ENCODE data around the gene CMSS1.

Gene CMSS1

GRCh38 chr3:99856437-99857220 lies 39.0 kb downstream of the CMSS1 start:
- no peak for DNase-seq

DNA sequence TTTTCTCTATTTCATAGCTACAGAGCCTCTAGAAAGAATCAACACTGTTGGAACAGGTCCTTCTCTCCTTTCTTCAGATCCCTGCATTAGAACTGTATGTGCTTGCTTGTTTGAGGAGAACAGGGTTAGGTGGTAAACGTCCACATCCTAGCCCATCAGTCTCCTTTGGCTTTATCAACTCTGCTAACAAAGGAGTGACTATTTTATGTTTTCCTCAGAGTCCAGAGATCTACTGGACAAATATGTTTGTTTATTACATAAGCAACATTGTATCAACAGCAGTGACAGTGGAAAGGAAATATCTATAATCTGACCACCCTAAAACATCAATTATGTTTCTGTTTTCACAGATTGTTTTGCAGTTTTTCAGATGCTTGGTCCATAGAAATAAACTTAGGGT lies 39.6 kb downstream of the CMSS1 start:
- no peak for DNase-seq

DNA sequence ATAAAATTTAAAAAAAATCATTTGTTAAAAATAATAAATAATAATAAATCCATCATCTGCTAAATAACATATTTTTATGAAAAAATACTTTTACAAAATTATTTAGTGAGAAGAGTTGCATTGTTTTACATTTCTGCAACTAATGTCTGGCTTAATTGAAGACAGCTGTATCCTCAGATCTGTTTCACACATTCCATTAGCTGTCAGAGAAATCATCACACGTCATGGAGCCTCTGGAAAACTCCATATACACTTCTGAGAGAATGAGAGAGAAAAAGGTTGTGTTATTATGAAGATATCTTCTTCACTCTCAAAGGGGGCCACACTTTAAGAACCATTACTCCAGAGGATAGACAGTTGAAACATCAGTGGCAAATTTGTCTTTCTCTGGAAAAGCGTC lies 40.8 kb downstream of the CMSS1 start:
- DNase-seq, result no peak

DNA sequence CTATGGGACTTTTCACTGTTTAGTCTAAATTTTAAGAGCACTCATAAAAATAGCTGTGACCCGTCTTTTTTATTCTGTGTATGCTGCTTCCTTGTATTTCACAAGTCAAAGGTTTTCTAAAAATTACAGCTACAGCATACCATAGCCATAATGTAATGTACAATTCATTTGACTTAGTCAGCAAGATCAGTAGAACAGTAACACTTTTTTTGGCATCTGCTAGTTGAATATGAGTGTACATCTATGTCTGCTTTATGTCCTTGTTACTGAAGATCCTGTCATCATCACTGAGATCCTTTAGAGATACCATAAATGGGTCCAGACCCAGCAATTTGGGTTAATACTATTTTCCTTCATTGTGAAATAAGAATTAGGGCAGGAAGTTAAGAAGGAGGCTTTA lies 42.2 kb downstream of the CMSS1 start:
- no peak for DNase-seq

GRCh38 chr3:99861216-99861615 lies 43.6 kb downstream of the CMSS1 start:
- no peak for DNase-seq

- no peak for DNase-seq
Measured at GRCh38 chr3:99862208-99862607, 44.5 kb downstream of the CMSS1 start.

DNA sequence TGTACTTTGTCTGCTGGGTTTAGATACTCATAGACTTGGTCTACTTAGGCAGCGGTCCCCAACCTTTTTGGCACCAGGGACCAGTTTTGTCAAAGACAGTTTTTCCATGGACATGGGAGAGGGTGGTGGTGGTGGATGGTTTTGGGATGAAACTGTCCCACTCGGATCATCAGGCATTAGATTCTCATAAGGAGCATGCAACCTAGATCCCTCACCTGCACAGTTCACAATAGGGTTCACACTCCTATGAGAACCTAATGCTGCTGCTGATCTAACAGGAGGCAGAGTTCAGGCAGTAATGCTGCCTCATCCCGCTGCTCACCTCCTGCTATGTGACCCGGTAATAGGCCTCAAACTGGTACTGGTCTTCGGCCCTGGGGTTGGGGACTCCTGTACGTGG lies 45.3 kb downstream of the CMSS1 start:
- DNase-seq, result no peak

DNA sequence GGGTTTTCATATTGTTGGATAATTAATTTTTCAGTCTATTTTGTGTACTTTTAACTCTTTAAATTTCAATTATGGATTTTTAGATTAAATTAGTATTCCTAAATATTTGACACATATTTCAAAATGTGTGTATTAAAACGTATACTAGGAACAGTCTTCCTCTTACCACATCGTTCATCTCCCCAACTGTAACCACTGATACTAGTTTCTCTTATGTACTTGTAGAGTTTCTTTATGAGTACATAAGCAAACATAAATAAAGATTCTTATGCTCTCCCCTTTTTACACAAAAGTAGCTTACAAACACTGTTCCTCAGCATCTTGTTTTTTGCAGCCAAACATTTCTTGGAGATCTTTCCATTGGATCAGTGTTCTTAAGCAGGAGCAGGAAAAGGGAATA lies 45.9 kb downstream of the CMSS1 start:
- DNase-seq, result no peak

GRCh38 chr3:99864289-99864688 lies 46.6 kb downstream of the CMSS1 start:
- no peak for DNase-seq

DNA sequence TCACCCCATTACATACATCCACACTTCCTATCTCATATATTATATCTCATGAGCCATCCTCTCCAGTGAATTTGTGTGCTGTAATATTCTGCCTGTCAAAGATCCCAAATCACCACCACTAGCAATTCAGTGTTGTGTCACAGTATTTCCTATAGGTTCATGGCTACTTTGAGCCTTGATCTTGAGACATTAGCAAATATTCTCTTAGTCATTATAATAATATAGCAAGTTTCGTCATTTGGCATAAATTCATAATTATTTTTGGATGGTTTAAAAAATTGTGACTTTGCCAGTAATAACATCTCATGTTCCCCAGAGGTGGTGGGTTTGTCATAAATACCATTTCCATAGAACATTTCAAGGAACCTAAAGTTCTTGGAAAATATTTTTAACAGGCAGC lies 47.7 kb downstream of the CMSS1 start:
- no peak for DNase-seq

- DNase-seq, result no peak
Measured at GRCh38 chr3:99866261-99866761, 48.6 kb downstream of the CMSS1 start.

DNA sequence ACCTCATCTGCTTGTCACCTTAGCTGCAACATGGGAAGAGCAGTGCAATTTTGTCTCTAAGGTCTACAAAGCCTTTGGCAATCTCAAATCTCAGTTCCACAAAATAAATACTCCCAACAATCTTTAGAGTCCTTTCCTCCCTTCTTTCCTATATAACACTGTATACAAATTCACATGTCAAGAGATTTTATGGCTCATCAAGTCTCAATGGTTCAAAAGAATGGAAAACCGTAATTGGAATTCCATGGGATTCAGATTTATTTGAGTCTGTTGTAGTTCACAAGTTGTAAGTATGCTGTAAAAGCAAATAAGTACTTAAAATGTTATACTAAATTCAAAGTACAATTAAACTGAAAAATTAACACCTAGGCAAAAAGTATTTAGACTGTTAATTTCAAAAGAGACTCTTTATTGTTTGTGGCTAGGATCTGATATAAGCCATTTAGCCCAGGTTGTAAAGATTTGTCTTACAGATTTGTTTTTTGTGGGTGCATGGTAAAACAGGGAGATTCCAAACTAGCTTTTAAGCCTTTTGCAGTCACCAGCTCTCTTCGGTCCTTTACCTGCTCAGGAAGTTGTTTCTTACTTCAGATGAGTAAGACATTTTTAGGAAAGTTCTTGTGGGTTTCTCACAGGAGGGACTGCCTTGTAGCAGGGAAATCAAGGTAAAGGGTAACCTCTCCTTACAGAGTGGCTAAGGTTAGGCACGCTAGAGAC lies 50.1 kb downstream of the CMSS1 start:
- DNase-seq, result no peak

DNA sequence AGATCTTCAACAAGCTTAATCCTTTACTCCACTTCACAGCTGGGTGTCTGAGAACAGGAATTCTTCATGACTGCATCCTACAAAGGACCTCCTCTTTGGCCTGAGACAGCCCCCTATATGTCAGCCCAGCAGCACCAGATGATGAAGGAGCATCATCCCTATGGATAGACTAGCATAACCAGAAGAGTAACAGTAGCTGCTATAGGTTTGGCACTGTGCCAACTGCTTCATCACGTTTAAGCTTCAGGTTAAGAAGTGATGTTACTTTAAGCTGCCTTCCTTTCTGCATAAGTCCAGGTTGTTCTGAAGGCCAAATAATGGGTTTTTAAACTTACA lies 50.6 kb downstream of the CMSS1 start:
- DNase-seq, result no peak

- DNase-seq, result no peak
Measured at GRCh38 chr3:99869621-99870020, 52.0 kb downstream of the CMSS1 start.

GRCh38 chr3:99870712-99871111 lies 53.0 kb downstream of the CMSS1 start:
- DNase-seq, result no peak

DNA sequence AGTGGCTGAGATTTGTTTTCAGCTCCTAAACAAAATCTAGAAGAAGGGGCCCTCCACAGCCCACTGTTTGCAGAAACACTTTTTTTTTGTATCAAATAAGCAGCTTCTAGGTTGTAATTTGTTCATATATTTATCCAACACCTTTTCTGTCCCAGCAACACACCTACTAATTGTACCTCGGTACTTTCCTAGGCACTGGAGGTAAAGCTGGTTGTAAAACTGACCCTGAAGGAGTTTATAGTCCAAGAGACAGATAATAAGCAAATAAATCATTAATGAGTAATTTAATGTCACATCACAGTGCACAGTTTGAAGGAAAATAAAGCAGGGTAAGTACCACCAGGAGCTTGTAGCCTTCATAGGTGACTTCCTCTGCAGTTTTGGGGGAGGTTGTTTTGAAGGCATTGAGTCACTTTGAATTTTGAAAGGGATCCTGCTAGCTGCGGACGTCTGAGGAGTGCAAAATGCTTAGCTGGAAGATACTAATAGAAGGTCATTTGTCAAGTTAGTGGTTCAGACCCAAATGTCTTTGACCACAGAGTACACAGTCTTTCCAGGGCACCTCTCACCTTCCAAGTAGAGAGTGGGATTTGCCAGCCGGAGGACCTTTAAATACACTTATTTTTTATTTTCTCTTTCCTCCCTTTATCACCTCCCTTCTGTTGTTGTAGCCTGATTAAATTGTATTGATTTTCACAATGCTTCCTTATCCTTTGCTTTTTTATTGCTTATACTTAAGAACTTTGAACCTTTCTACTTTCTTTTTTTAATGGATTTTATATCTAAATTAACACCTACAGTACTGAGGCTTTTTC lies 53.8 kb downstream of the CMSS1 start:
- no peak for DNase-seq

- DNase-seq, result no peak
Measured at GRCh38 chr3:99872923-99873254, 55.2 kb downstream of the CMSS1 start.

DNA sequence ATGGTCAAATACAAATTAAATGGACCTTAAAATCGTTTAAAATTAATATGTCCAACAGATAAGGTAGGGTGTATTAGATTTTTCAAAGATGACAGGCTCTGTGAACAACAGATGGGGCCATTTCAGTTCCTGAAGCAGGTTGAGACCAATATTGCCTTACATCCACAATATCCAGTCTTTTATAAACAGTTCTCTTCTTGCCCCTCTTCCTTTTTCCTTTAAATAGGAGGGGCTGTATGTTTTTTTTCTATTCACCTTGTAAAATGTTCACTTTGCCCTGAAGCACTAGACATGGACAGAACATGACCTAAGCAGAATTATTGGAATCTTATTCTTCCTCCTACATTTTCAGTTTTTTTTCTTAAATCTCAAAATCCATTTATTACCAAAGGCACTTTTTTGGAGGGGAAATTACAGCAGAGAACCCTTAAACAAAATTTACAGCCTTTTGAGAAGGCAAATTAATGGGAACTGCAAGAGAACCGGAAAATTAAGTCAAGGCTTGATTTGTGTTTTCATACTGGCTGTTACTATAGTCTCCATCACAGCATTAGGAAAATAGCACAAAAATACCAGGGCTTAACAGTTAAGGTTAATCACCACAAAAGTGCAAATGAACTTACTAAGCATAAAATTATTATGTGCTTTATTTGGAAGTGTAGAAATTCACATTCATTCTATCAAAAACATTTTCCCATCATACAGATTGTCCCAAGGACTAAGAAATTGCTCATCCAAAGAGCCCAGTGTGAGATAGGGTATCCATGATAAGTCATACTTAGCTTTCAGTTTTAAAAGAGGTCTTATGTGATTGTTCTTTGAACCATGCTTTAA lies 55.8 kb downstream of the CMSS1 start:
- DNase-seq, result no peak

DNA sequence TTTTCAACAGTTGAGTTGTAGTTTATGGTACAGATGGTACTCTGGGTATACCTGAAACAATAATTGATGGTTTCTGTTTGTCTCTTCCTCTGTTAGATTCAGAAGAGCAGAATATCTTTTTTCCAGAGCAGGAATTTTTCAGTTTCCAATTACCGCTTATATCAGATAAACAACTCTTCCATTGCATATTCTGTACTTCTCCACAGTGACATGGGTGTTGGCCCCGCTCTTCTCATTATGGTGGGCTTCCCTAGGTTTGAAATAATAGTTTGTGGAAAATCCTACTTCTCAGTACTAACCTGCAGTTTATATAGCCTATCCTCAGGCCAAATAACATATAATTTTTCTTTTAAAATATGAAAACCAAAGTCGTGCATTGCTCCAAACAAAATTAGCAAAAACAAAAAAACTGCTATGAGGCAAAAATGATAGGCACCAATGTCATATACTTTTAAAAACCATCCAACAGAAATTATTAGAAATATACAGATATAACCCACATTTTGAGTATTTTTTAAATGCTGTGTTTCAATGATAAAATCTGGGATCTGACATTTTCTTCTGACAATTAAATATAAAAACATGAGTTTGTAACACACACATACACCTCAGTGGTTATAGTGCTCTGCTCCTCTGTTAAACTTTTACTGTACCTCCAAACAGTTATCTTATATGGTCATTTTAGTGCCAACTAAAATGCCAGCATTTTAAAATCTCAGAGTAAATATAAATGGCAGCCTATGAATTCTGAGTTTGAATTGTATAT lies 56.8 kb downstream of the CMSS1 start:
- DNase-seq, result no peak

- DNase-seq, result no peak
Measured at GRCh38 chr3:99875581-99875928, 57.9 kb downstream of the CMSS1 start.

DNA sequence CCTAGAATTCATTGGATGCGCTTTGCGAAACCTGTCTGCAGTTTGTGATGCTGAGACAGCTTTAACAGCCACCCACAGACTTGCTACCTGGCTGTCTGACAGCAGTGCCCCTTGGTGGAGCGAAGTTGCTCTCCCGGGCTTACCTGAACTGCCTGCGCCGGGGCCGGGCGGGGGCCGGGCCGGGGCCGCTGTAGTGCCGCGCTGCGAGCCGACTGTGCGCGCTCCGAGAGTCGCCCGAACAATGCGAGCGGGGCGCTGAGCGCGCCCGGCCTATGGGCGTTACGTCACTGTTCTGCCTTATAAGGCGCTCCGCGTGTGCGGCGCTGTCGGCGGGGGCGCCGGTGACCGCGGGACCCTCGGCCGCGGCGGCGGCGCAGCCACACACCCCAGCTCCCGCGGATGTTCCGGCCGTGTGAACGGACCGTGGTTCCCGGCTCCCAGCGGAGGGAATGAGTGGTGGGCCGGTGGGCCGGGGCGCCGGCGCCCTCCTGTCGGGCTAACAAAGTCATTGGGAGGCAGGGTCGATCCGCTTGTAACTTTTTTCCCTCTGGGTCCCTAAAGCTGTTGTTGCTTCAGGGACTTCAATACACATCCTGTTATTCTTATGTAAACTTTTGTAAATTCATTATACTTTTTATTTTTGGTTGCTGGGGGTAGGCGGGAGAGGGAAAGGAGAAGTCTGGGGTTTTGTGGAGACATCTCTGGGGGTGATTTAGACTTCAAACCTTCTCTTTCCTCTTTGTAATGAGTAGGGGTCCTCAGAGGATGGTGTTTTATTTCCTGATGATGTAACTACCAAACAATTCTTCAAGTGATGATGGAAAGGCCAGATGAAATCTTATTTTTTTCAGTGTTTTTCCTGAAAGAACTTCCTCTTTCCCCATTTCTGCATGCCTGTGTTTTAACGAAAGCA lies 58.5 kb downstream of the CMSS1 start:
- peak; percentile 65 for DNase-seq
